Neural cell (in vitro differentiated cells): ENCODE data around the gene ACOT7. TPM values are rescaled to one million over a fixed set of nuclear protein-coding genes. Genes with fewer than 3 reads are reported as not detected.

Source experiments
- H2AFZ ChIP-seq: fragments of 200-600, 300-800 bp; sonication (generic), shearing (Covaris generic); 2 replicates; pipeline ENCODE4 v1.6.0; 2014; ENCODE audit warnings: low read depth, mild to moderate bottlenecking, antibody characterized with exemption, low read length, moderate library complexity
- H3F3A ChIP-seq: fragments of 200-600 bp; shearing (Covaris generic); 2 replicates; pipeline ENCODE4 v1.6.1; 2016; ENCODE audit warnings: mild to moderate bottlenecking, moderate library complexity, mixed read lengths, antibody characterized with exemption, low read length; ENCODE audit not compliant: insufficient read depth, poor library complexity, severe bottlenecking
- H3K27ac ChIP-seq: fragments of 200-600, 300-800 bp; sonication (generic), shearing (Covaris generic); 2 replicates; pipeline ENCODE4 v1.5.1; 2014; ENCODE audit warnings: mild to moderate bottlenecking, low read length, moderate library complexity
- H3K27me3 ChIP-seq: fragments of 300-800, 200-600 bp; sonication (generic), shearing (Covaris generic); 2 replicates; pipeline ENCODE4 v1.6.0; 2014; ENCODE audit warnings: mild to moderate bottlenecking, low read depth, low read length, moderate library complexity; ENCODE audit not compliant: insufficient read depth
- H3K36me3 ChIP-seq: fragments of 300-800, 200-600 bp; sonication (generic), shearing (Covaris generic); 2 replicates; pipeline ENCODE4 v1.5.1; 2014; ENCODE audit warnings: mild to moderate bottlenecking, antibody characterized with exemption, low read length, moderate library complexity; ENCODE audit not compliant: insufficient read depth
- H3K4me2 ChIP-seq: fragments of 300-800, 200-600 bp; sonication (generic), shearing (Covaris generic); 2 replicates; pipeline ENCODE4 v1.6.0; 2014; ENCODE audit warnings: mild to moderate bottlenecking, low read length
- H3K4me3 ChIP-seq: fragments of 300-800, 200-600 bp; sonication (generic), shearing (Covaris generic); 2 replicates; pipeline ENCODE4 v1.5.1; 2014; ENCODE audit warnings: mild to moderate bottlenecking, low read length, moderate library complexity
- H3K79me2 ChIP-seq: fragments of 200-600 bp; shearing (Covaris generic); replicated peaks from 2 replicates; pipeline ENCODE4 v1.6.0; 2014; ENCODE audit warnings: mild to moderate bottlenecking, low read length, moderate library complexity; ENCODE audit not compliant: insufficient read depth
- H3K9ac ChIP-seq: fragments of 300-800, 200-600 bp; sonication (generic), shearing (Covaris generic); 2 replicates; pipeline ENCODE4 v1.6.1; 2016; ENCODE audit warnings: mild to moderate bottlenecking, low read length, mixed read lengths
- H3K9me2 ChIP-seq: fragments of 200-600 bp; shearing (Covaris generic); 2 replicates; pipeline ENCODE4 v1.6.1; 2016; ENCODE audit warnings: mild to moderate bottlenecking, low read length, mixed read lengths; ENCODE audit not compliant: insufficient read depth
- H3K9me3 ChIP-seq: fragments of 200-600, 300-800 bp; sonication (generic), shearing (Covaris generic); 2 replicates; pipeline ENCODE4 v1.6.1; 2016; ENCODE audit warnings: mild to moderate bottlenecking, mixed run types, low read length, moderate library complexity, mixed read lengths
- H4K20me1 ChIP-seq: fragments of 200-600 bp; shearing (Covaris generic); 2 replicates; pipeline ENCODE4 v1.6.1; 2016; ENCODE audit warnings: mild to moderate bottlenecking, mixed run types; ENCODE audit not compliant: insufficient read depth
- CTCF ChIP-seq: fragments of 450-650 bp; IDR thresholded peaks from 2 replicates; pipeline ENCODE4 v1.5.1; 2014; ENCODE audit warnings: antibody characterized with exemption, mild to moderate bottlenecking, moderate library complexity; ENCODE audit not compliant: poor library complexity, severe bottlenecking
- EP300 ChIP-seq: fragments of 450-650 bp; conservative IDR thresholded peaks from 2 replicates; pipeline ENCODE4 v1.6.1; 2014; ENCODE audit warnings: antibody characterized with exemption, mild to moderate bottlenecking, moderate library complexity; ENCODE audit not compliant: poor library complexity, severe bottlenecking
- EZH2 ChIP-seq: fragments of 200-600, 300-800 bp; shearing (Covaris generic), sonication (generic); IDR thresholded peaks from 2 replicates; pipeline ENCODE4 v1.6.1; 2014; ENCODE audit warnings: antibody characterized with exemption, low read length, borderline replicate concordance, mild to moderate bottlenecking; ENCODE audit not compliant: insufficient read depth, poor library complexity, severe bottlenecking
- MXI1 ChIP-seq: fragments of 450-650 bp; conservative IDR thresholded peaks from 2 replicates; pipeline ENCODE4 v1.6.1; 2014; ENCODE audit warnings: antibody characterized with exemption, mild to moderate bottlenecking; ENCODE audit not compliant: poor library complexity, severe bottlenecking
- POLR2AphosphoS5 ChIP-seq: IDR thresholded peaks from 2 replicates; pipeline ENCODE4 v1.6.1; 2012
- RAD21 ChIP-seq: fragments of 450-650 bp; conservative IDR thresholded peaks from 2 replicates; pipeline ENCODE4 v1.6.1; 2014; ENCODE audit warnings: antibody characterized with exemption, mild to moderate bottlenecking, moderate library complexity
- REST ChIP-seq: IDR thresholded peaks from 2 replicates; pipeline ENCODE4 v1.6.1; 2012; ENCODE audit warnings: borderline replicate concordance
- SMC3 ChIP-seq: fragments of 450-650 bp; conservative IDR thresholded peaks from 2 replicates; pipeline ENCODE4 v1.6.1; 2014; ENCODE audit warnings: antibody characterized with exemption, mild to moderate bottlenecking, moderate library complexity; ENCODE audit not compliant: poor library complexity
- TAF1 ChIP-seq: IDR thresholded peaks from 2 replicates; pipeline ENCODE4 v1.6.1; 2012; ENCODE audit warnings: low read depth
- polyA plus RNA-seq: library from polyadenylated mRNA; depleted of rRNA; stranded (reverse); fragments of >200 nt; gene quantifications from 2 replicates; pipeline ENCODE4 v1.2.3, GENCODE V29; 2014

Gene ACOT7
- polyA plus RNA-seq, 1 donor from 2014 or later, result 101 TPM

- Histone ChIP-seq H3K79me2 (peaks cover 11% of the 10 kb centered on the region), H3K9me2 (no peaks in the 10 kb centered on the region), H3K27me3 (peaks cover 50% of the 10 kb centered on the region), H3K36me3 (no peaks in the 10 kb centered on the region), H3F3A (no peaks in the 10 kb centered on the region), H3K4me2 (no peak overlapping the region), H4K20me1 (no peaks in the 10 kb centered on the region), H3K9ac (no peak overlapping the region), H2AFZ (no peak overlapping the region), H3K27ac (no peak overlapping the region), H3K9me3 (no peaks in the 10 kb centered on the region), H3K4me3 (no peak overlapping the region)
- TF ChIP-seq EZH2 (no peak), RAD21 (no peak), EP300 (no peak), REST (no peak), SMC3 (no peak), CTCF (no peak), POLR2AphosphoS5 (no peak), TAF1 (no peak), MXI1 (no peak)
Measured at GRCh38 chr1:6239213-6239752, 154.3 kb downstream of the ACOT7 start.

- H3K9ac ChIP-seq, result no peak overlapping the region
- TF ChIP-seq POLR2AphosphoS5 (no peak), CTCF (no peak), EP300 (no peak), TAF1 (no peak), SMC3 (no peak), RAD21 (no peak), REST (no peak), EZH2 (no peak), MXI1 (no peak)
- peaks cover 29% of the 10 kb centered on the region for H3K27me3 ChIP-seq
Measured at GRCh38 chr1:6237093-6237492, 156.5 kb downstream of the ACOT7 start.

More at GRCh38 chr1:6237093-6237492, 156.5 kb downstream of the ACOT7 start:
- Histone ChIP-seq H3K4me3 (no peak overlapping the region), H3K36me3 (peaks cover 4% of the 10 kb centered on the region), H3K4me2 (no peak overlapping the region), H3K27ac (no peak overlapping the region), H3F3A (no peaks in the 10 kb centered on the region), H2AFZ (no peak overlapping the region), H3K9me3 (no peaks in the 10 kb centered on the region), H3K79me2 (peaks cover 14% of the 10 kb centered on the region), H4K20me1 (no peaks in the 10 kb centered on the region), H3K9me2 (no peaks in the 10 kb centered on the region)
